Measurements from ENCODE around the gene PAX4. TPM values are rescaled to one million over a fixed set of nuclear protein-coding genes. Genes with fewer than 3 reads are reported as not detected.

The PAX4 gene
- total and polyA plus RNA-seq, 2 donors (not counting 1 experiment from before 2014, with no cell fraction given): not detected

GRCh38 chr7:127644484-127644883 is 26.5 kb upstream of the PAX4 start:
- no peaks in the 10 kb centered on the region for H3K27me3 ChIP-seq (ENCODE audit: control insufficient read depth, insufficient read depth, low read length)
- DNase-seq (ENCODE audit: low read depth in 2 of 2): peak in 1 of 2 donors; percentile 23
- H3K4me2 ChIP-seq (ENCODE audit: extremely low read depth, insufficient read depth, low read length): no peak overlapping the region
- no peaks in the 10 kb centered on the region for H3K79me2 ChIP-seq (ENCODE audit: control insufficient read depth, insufficient read depth, low read length)
- no peaks in the 10 kb centered on the region for H3K4me1 ChIP-seq (ENCODE audit: control insufficient read depth, extremely low read depth, insufficient read depth, low read length)
- H2AFZ ChIP-seq (ENCODE audit: low read length): no peak overlapping the region
- no peaks in the 10 kb centered on the region for H3K9me3 ChIP-seq (ENCODE audit: control insufficient read depth, insufficient read depth, low read depth, low read length)
- no peak overlapping the region for H3K9ac ChIP-seq (ENCODE audit: insufficient read depth, low read length)
- no peaks in the 10 kb centered on the region for H4K20me1 ChIP-seq (ENCODE audit: control insufficient read depth, extremely low read depth, insufficient read depth, low read length)
- H3K4me3 ChIP-seq (replicated peaks in 1 of 4; ENCODE audit: control extremely low read depth in 1 of 4, insufficient read depth in 1 of 4, low read depth in 3 of 4, low read length in 4 of 4): no peak overlapping the region
- no peaks in the 10 kb centered on the region for H3K36me3 ChIP-seq (ENCODE audit: control insufficient read depth, insufficient read depth, low read length)
- TF ChIP-seq CTCF (conservative IDR thresholded peaks at IDR 0.05 in 1 of 2, IDR thresholded peaks at IDR 0.05 in 1 of 2; ENCODE audit: low read depth in 1 of 2, low read length in 2 of 2) (no peak), EZH2 (IDR thresholded peaks at IDR 0.05; ENCODE audit: low read length, missing control alignments) (no peak)
- H3K27ac ChIP-seq (ENCODE audit: insufficient read depth, low read length): no peak overlapping the region

- Histone ChIP-seq H3K4me2 (ENCODE audit: extremely low read depth, insufficient read depth, low read length) (no peak overlapping the region), H3K9ac (ENCODE audit: insufficient read depth, low read length) (no peak overlapping the region), H4K20me1 (ENCODE audit: control insufficient read depth, extremely low read depth, insufficient read depth, low read length) (no peaks in the 10 kb centered on the region), H3K4me1 (ENCODE audit: control insufficient read depth, extremely low read depth, insufficient read depth, low read length) (no peaks in the 10 kb centered on the region), H3K27me3 (ENCODE audit: control insufficient read depth, insufficient read depth, low read length) (no peaks in the 10 kb centered on the region), H3K4me3 (replicated peaks in 1 of 4; ENCODE audit: control extremely low read depth in 1 of 4, insufficient read depth in 1 of 4, low read depth in 3 of 4, low read length in 4 of 4) (no peak overlapping the region), H3K79me2 (ENCODE audit: control insufficient read depth, insufficient read depth, low read length) (no peaks in the 10 kb centered on the region), H2AFZ (ENCODE audit: low read length) (no peak overlapping the region), H3K36me3 (ENCODE audit: control insufficient read depth, insufficient read depth, low read length) (no peaks in the 10 kb centered on the region), H3K27ac (ENCODE audit: insufficient read depth, low read length) (no peak overlapping the region), H3K9me3 (ENCODE audit: control insufficient read depth, insufficient read depth, low read depth, low read length) (no peaks in the 10 kb centered on the region)
- no peak for TF ChIP-seq CTCF (conservative IDR thresholded peaks at IDR 0.05 in 1 of 2, IDR thresholded peaks at IDR 0.05 in 1 of 2; ENCODE audit: low read depth in 1 of 2, low read length in 2 of 2)
- DNase-seq (ENCODE audit: low read depth in 2 of 2): no peak
These were observed 20.3 kb upstream of the PAX4 start for GRCh38 chr7:127638197-127638596.

GRCh38 chr7:127635659-127636285 is 17.8 kb upstream of the PAX4 start:
- Histone ChIP-seq H3K36me3 (ENCODE audit: control insufficient read depth, insufficient read depth, low read length) (no peaks in the 10 kb centered on the region), H3K9ac (ENCODE audit: insufficient read depth, low read length) (no peak overlapping the region), H3K4me3 (replicated peaks in 1 of 4; ENCODE audit: control extremely low read depth in 1 of 4, insufficient read depth in 1 of 4, low read depth in 3 of 4, low read length in 4 of 4) (no peak overlapping the region), H3K79me2 (ENCODE audit: control insufficient read depth, insufficient read depth, low read length) (no peaks in the 10 kb centered on the region), H3K9me3 (ENCODE audit: control insufficient read depth, insufficient read depth, low read depth, low read length) (no peaks in the 10 kb centered on the region), H3K27ac (ENCODE audit: insufficient read depth, low read length) (no peak overlapping the region), H4K20me1 (ENCODE audit: control insufficient read depth, extremely low read depth, insufficient read depth, low read length) (no peaks in the 10 kb centered on the region), H3K4me2 (ENCODE audit: extremely low read depth, insufficient read depth, low read length) (no peak overlapping the region), H3K4me1 (ENCODE audit: control insufficient read depth, extremely low read depth, insufficient read depth, low read length) (no peaks in the 10 kb centered on the region), H2AFZ (ENCODE audit: low read length) (no peak overlapping the region), H3K27me3 (ENCODE audit: control insufficient read depth, insufficient read depth, low read length) (no peaks in the 10 kb centered on the region)
- TF ChIP-seq CTCF (conservative IDR thresholded peaks at IDR 0.05 in 1 of 2, IDR thresholded peaks at IDR 0.05 in 1 of 2; ENCODE audit: low read depth in 1 of 2, low read length in 2 of 2): no peak
- TF ChIP-seq EZH2 (IDR thresholded peaks at IDR 0.05; ENCODE audit: low read length, missing control alignments): no peak
- no peak for DNase-seq (ENCODE audit: low read depth in 2 of 2)

Measured in fibroblast of lung (primary cell).